Measurements from ENCODE around the gene FNDC1.

Gene FNDC1

DNA sequence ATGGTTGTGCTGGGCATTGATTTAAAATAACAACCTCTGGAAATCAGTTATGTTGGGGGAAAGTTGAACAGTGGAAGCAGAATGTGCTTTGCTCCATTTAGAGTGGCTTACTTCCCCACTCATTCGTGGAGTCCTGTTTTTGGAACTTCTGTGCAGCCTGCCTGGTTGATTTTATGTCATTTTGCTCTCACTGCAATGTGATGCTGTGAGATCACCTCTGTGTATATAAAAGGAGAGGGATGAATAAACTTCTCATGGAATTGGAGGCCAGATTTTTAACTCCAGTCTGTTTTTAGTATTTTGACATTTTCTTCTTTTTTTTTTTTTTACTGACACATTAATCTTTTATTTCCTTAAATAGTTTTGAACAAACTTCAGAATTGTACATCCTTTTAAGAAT is 139.0 kb downstream of the FNDC1 start:
- DNase-seq (ENCODE audit: low read depth), result no peak
- TF ChIP-seq CTCF (IDR thresholded peaks at IDR 0.05; ENCODE audit: control insufficient read depth, insufficient read depth, low read depth, low read length, missing control alignments), result no peak
- no peak overlapping the region for H3K4me3 ChIP-seq (ENCODE audit: control insufficient read depth, low read depth, low read length)

DNA sequence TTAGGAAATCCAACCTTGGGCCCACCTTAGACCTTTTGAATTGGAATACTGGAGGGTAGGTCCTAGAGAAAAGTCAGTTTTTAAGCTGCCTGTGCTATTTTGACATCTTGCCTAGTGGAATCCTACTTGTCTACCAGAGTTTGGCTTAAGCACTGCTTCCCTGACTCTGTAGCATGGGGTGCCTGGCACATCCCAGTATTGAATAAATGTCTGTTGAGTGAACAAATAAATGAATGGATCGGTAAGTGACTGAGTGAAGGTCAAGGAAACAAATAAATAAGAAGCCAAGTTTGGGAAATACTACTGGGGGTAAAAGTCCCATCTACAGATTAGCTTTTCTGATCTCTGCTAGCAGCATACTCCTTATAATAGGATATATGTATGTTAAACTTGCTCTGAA is 140.5 kb downstream of the FNDC1 start:
- TF ChIP-seq CTCF (IDR thresholded peaks at IDR 0.05; ENCODE audit: control insufficient read depth, insufficient read depth, low read depth, low read length, missing control alignments), result no peak
- DNase-seq (ENCODE audit: low read depth), result no peak

GRCh38 chr6:159311618-159312017 is 142.4 kb downstream of the FNDC1 start:
- no peak for TF ChIP-seq CTCF (IDR thresholded peaks at IDR 0.05; ENCODE audit: control insufficient read depth, insufficient read depth, low read depth, low read length, missing control alignments)
- H3K4me3 ChIP-seq (ENCODE audit: control insufficient read depth, low read depth, low read length), result no peak overlapping the region
- DNase-seq (ENCODE audit: low read depth), result no peak

More for the DNA sequence above, 140.5 kb downstream of the FNDC1 start:
- no peak overlapping the region for H3K4me3 ChIP-seq (ENCODE audit: control insufficient read depth, low read depth, low read length)

GRCh38 chr6:159312206-159312605 is 143.0 kb downstream of the FNDC1 start:
- TF ChIP-seq CTCF (IDR thresholded peaks at IDR 0.05; ENCODE audit: control insufficient read depth, insufficient read depth, low read depth, low read length, missing control alignments), result no peak
- DNase-seq (ENCODE audit: low read depth), result peak; percentile 52
- H3K4me3 ChIP-seq (ENCODE audit: control insufficient read depth, low read depth, low read length), result no peak overlapping the region

GRCh38 chr6:159313018-159313417 is 143.8 kb downstream of the FNDC1 start:
- DNase-seq (ENCODE audit: low read depth), result no peak
- no peak for TF ChIP-seq CTCF (IDR thresholded peaks at IDR 0.05; ENCODE audit: control insufficient read depth, insufficient read depth, low read depth, low read length, missing control alignments)
- no peak overlapping the region for H3K4me3 ChIP-seq (ENCODE audit: control insufficient read depth, low read depth, low read length)

DNA sequence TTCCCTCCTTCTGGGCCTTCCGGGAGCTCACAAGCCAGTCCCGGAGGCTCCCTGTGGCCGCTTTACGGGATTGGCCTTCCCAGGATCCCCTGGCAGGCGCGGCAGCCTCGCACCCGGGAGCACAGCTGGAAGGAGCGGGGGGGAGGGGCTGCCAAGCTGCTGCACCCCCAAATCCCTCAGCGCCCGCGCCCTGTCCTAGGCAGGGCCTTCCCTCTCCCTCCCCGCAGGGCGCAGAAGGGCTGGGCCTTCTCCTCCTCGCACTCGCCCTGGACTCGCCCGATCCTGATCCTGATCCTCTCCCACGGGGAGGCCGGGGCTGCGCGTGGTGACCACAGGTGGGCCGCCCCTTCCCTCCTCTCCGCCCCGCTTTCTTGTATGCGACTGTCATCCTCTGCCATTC is 146.4 kb downstream of the FNDC1 start:
- no peak for DNase-seq (ENCODE audit: low read depth)
- H3K4me3 ChIP-seq (ENCODE audit: control insufficient read depth, low read depth, low read length), result no peak overlapping the region
- no peak for TF ChIP-seq CTCF (IDR thresholded peaks at IDR 0.05; ENCODE audit: control insufficient read depth, insufficient read depth, low read depth, low read length, missing control alignments)

GRCh38 chr6:159317430-159317829 is 148.2 kb downstream of the FNDC1 start:
- DNase-seq (ENCODE audit: low read depth), result no peak
- H3K4me3 ChIP-seq (ENCODE audit: control insufficient read depth, low read depth, low read length), result no peak overlapping the region
- no peak for TF ChIP-seq CTCF (IDR thresholded peaks at IDR 0.05; ENCODE audit: control insufficient read depth, insufficient read depth, low read depth, low read length, missing control alignments)
